ENCODE data around the gene LCN2.
A peak's percentile ranks its signal among the peaks of the same experiment; 100 is the strongest.
"Not testable (repeated sequence)": the region's sequence is repeated elsewhere in the genome, so short reads cannot be mapped to it uniquely, and the experiment has no call there.

LCN2 gene

GRCh38 chr9:128128836-128129590, 20.2 kb upstream of the LCN2 start:
- DNase-seq, result no peak

- peak; percentile 65 for DNase-seq
These were observed 19.2 kb upstream of the LCN2 start for GRCh38 chr9:128129976-128130590.

GRCh38 chr9:128130651-128131050, 18.6 kb upstream of the LCN2 start:
- not testable (repeated sequence) for DNase-seq

- not testable (repeated sequence) for DNase-seq
These were observed 17.9 kb upstream of the LCN2 start for GRCh38 chr9:128131346-128131745.

- not testable (repeated sequence) for DNase-seq
These were observed 17.1 kb upstream of the LCN2 start for GRCh38 chr9:128132139-128132538.

- not testable (repeated sequence) for DNase-seq
These were observed 13.7 kb upstream of the LCN2 start for GRCh38 chr9:128135561-128135960.

GRCh38 chr9:128136816-128137793, 12.1 kb upstream of the LCN2 start:
- no peak for DNase-seq

- no peak for DNase-seq
These were observed 11.3 kb upstream of the LCN2 start for GRCh38 chr9:128138001-128138400.

GRCh38 chr9:128139621-128140020, 9.6 kb upstream of the LCN2 start:
- DNase-seq, result no peak

GRCh38 chr9:128141604-128142003, 7.6 kb upstream of the LCN2 start:
- DNase-seq, result no peak

GRCh38 chr9:128142061-128142460, 7.2 kb upstream of the LCN2 start:
- no peak for DNase-seq

GRCh38 chr9:128142596-128142995, 6.7 kb upstream of the LCN2 start:
- DNase-seq, result no peak

GRCh38 chr9:128143525-128144238, 5.6 kb upstream of the LCN2 start:
- no peak for DNase-seq

GRCh38 chr9:128144239-128145181, 4.7 kb upstream of the LCN2 start:
- no peak for DNase-seq

GRCh38 chr9:128145536-128145935, 3.7 kb upstream of the LCN2 start:
- DNase-seq, result no peak

GRCh38 chr9:128145951-128146351, 3.3 kb upstream of the LCN2 start:
- no peak for DNase-seq

GRCh38 chr9:128146591-128147120, 2.6 kb upstream of the LCN2 start:
- no peak for DNase-seq

GRCh38 chr9:128148509-128149000, 698 bp upstream of the LCN2 start:
- DNase-seq, result no peak

GRCh38 chr9:128149951-128150593, 819 bp downstream of the LCN2 start:
- no peak for DNase-seq

GRCh38 chr9:128150594-128151308, 1.5 kb downstream of the LCN2 start:
- no peak for DNase-seq
